Upper lobe of right lung (tissue), 1 donor: ENCODE measurements around the gene CAMKMT. TPM values are rescaled to one million over a fixed set of nuclear protein-coding genes. Genes with fewer than 3 reads are reported as not detected.

ENCODE experiments used
- ATAC-seq: fragments of 200-7000 bp; cut with Tn5 transposase; one replicate; pipeline ENCODE4 v1.9.1; 2020; ENCODE audit warnings: mild to moderate bottlenecking, moderate library complexity
- DNase-seq: peaks from one replicate; pipeline ENCODE4 v3.0.0-alpha.2; 2020
- H3K27ac ChIP-seq: fragments of 200-600 bp; one replicate; pipeline ENCODE4 v1.8.0; 2022
- H3K27me3 ChIP-seq: fragments of 200-600 bp; one replicate; pipeline ENCODE4 v1.8.0; 2022; ENCODE audit warnings: mild to moderate bottlenecking
- H3K36me3 ChIP-seq: fragments of 200-600 bp; one replicate; pipeline ENCODE4 v1.8.0; 2022
- H3K4me1 ChIP-seq: fragments of 200-600 bp; one replicate; pipeline ENCODE4 v1.8.0; 2022
- H3K4me3 ChIP-seq: fragments of 200-600 bp; one replicate; pipeline ENCODE4 v1.8.0; 2022; ENCODE audit warnings: mild to moderate bottlenecking
- H3K9me3 ChIP-seq: fragments of 200-600 bp; one replicate; pipeline ENCODE4 v1.8.0; 2022
- intact Hi-C: fragments of 100-400 bp; cut with DNase I; formaldehyde crosslinking; loops from one replicate; pipeline ENCODE4 v1.11.0; 2022
- long read RNA-seq: library from polyadenylated mRNA; unstranded; transcript quantifications from one replicate; pipeline ENCODE4 v2.0.0, GENCODE V29; 2021
- total RNA-seq: library from RNA; stranded (reverse); fragmentation: NEBNext Ultra II Directional; extraction: Animal tissue kit (Norgen Biotek cat#: 25700); gene quantifications from one replicate; pipeline ENCODE4 v1.2.1, GENCODE V29; 2021
- TF ChIP-seq, protein P1 (sequence below): fragments of 200-600 bp; IDR thresholded peaks from one replicate; pipeline ENCODE4 v1.8.0; 2022; ENCODE audit warnings: antibody characterized with exemption
- donor health status: DM: no; HTN: yes; CAD: no; lungs with severe emphysema.

Gene CAMKMT
- total RNA-seq = 10.5 TPM
- long read RNA-seq, partial matches to known transcripts = 0 of 6 reads
- long read RNA-seq, other reads (novel, unspliced or antisense) = 6 of 6 reads

DNA sequence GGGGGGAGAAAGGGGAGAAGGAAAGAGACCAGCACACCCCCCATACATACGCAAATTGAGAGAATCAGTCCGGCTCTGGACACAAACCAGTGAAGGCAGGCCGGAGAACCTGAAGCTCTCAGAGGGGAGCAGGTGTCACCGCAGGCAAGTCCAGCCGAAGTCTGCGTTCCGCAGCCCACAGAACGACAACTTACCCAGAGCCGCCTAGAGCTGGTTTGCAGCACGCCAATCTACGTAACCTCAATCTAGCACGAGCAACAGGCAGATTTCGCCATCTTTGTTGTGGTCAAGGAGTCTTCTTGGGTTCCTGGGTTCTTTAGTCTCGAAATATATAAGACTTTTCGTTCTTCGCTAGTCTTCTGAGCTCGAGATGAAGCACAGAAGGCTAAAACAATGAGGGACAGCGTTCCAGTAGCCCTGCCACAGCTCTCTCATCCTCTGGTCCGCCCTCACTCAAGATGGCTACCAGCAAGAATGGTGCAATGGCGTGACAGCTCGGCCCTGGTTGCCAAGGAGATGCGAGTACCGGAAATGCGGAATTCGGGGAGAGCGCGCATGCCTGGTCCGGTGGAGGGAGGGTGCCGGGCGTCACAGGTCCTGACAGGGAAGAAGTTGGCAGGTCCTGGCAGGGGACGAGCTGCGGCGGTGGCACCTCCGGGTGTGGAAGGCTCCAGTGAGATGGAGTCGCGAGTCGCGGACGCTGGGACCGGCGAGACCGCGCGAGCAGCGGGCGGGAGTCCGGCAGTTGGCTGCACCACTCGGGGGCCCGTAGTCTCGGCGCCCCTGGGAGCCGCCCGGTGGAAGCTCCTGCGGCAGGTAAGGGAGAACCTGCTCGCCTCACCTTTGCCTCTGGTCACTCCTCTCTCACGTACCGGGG, at the start of gene CAMKMT, which contains the start of gene PREPL:
CAMKMT (plus strand) TSS at position 618 of the 877 bp plus-strand sequence.
PREPL (minus strand) TSS at position 165 of the 877 bp plus-strand sequence. CDS start 15,152 bp downstream, outside the sequence.
- no peaks in the 10 kb centered on the region for H3K27me3 ChIP-seq
- ATAC-seq (peak; percentile 98), DNase-seq (peak; percentile 99)
- intact Hi-C loops = no loop called here
- TF ChIP-seq, protein P1, sequence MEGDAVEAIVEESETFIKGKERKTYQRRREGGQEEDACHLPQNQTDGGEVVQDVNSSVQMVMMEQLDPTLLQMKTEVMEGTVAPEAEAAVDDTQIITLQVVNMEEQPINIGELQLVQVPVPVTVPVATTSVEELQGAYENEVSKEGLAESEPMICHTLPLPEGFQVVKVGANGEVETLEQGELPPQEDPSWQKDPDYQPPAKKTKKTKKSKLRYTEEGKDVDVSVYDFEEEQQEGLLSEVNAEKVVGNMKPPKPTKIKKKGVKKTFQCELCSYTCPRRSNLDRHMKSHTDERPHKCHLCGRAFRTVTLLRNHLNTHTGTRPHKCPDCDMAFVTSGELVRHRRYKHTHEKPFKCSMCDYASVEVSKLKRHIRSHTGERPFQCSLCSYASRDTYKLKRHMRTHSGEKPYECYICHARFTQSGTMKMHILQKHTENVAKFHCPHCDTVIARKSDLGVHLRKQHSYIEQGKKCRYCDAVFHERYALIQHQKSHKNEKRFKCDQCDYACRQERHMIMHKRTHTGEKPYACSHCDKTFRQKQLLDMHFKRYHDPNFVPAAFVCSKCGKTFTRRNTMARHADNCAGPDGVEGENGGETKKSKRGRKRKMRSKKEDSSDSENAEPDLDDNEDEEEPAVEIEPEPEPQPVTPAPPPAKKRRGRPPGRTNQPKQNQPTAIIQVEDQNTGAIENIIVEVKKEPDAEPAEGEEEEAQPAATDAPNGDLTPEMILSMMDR = no peak
- peak within 1 kb of the TSS; percentile 81 for H3K4me3 ChIP-seq
- H3K9me3 ChIP-seq = no peaks in the 10 kb centered on the region
- H3K36me3 ChIP-seq = no peaks in the 10 kb centered on the region
- H3K4me1 ChIP-seq = peaks cover 25% of the 10 kb centered on the region
- H3K27ac ChIP-seq = peak within 1 kb of the TSS; percentile 100

DNA sequence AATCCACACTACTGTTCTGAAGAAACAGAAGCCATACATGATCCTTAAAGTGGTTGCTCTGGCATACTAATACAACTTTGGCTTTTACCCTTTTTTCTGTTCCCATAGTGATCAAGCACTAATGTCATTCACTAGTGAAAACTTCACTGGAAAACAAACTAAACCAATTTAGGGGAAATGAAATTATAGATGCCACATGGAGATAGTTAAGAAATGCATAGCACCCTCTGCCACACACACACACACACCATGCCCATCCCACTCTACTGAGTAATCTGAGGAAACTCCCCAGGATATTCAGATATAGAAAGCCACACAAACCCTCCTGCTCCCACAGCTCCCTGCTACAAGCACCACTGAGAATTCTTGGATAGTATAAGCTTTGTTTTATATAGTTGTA, 47.4 kb upstream of the CAMKMT start:
- no peak for DNase-seq
- TF ChIP-seq, protein P1 = no peak
- intact Hi-C loops = no loop called here
- Histone ChIP-seq H3K36me3 (peaks cover 34% of the 10 kb centered on the region), H3K27ac (no peak overlapping the region), H3K4me1 (no peaks in the 10 kb centered on the region), H3K9me3 (peaks cover 24% of the 10 kb centered on the region), H3K4me3 (no peak overlapping the region), H3K27me3 (no peaks in the 10 kb centered on the region)
- no peak for ATAC-seq

DNA sequence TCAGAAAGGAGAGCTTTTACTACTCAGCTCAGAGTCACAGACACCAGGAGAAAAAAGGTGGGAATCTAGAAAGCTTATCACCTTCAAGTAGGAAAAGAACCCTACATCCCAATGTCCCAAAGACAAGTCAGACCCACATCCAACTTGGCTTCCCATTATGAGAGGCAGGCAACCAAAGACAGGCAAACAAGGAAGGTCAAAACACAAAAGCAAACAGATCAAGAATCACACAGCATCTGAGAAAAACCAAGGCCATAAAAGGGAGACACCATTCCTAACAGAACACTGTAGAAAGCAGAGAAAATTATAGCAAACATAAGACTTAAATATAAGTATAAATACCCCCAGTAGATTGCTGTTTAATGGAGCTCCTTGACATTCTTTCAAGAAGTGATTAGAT, 45.8 kb upstream of the CAMKMT start:
- Histone ChIP-seq H3K36me3 (peaks cover 50% of the 10 kb centered on the region), H3K27me3 (no peaks in the 10 kb centered on the region)

DNA sequence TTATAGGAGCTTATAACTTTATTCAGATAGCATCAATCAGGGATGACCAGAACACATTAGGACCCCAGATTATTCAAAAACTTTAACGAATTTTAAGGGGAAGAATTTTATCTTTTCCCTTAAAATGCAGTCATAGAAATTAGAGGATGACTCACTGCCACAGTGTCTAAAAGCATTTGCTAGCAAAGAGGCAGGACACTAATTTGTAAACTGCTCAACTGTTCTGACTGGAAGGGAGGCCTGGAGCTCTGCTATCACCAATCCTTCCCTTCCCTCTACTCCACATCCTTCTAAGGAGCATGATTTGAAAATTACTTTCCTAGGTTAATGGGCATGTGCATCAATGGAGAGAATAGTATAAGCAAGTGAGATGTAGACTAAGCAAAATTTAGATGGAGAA, 40.9 kb upstream of the CAMKMT start:
- Histone ChIP-seq H3K36me3 (peaks cover 72% of the 10 kb centered on the region), H3K27ac (no peak overlapping the region), H3K9me3 (no peaks in the 10 kb centered on the region), H3K4me1 (no peaks in the 10 kb centered on the region), H3K27me3 (no peaks in the 10 kb centered on the region), H3K4me3 (no peak overlapping the region)
- TF ChIP-seq, protein P1 = no peak
- intact Hi-C loops = no loop called here
- DNase-seq (no peak), ATAC-seq (no peak)

More for the DNA sequence above, 45.8 kb upstream of the CAMKMT start:
- TF ChIP-seq, protein P1 = no peak
- no peak for DNase-seq
- Histone ChIP-seq H3K9me3 (peaks cover 8% of the 10 kb centered on the region), H3K4me3 (no peak overlapping the region), H3K27ac (no peak overlapping the region), H3K4me1 (no peaks in the 10 kb centered on the region)
- intact Hi-C loops = no loop called here
- no peak for ATAC-seq

DNA sequence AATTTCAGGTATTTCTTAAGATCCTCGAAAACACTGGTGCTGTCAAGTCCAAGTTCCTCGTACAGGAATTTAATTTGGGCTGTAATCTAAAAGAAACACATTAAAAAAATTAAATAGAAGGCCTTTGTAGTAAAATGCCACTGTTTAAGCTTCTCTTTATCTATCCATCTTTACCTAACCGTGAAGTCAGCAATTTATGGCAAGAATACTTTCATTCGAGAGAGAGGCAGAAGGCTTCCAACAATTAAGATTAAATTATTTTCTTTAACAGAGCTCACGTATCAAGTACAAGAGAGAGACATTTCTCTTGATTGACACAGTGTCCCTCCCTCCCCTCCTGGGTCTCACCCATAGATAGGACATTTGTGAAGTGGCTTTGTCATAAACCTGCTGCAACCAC, 40.4 kb upstream of the CAMKMT start:
- peaks cover 77% of the 10 kb centered on the region for H3K36me3 ChIP-seq

More for the DNA sequence above, 40.4 kb upstream of the CAMKMT start:
- H3K4me1 ChIP-seq = no peaks in the 10 kb centered on the region
- TF ChIP-seq, protein P1 = no peak
- DNase-seq = no peak
- H3K27me3 ChIP-seq = no peaks in the 10 kb centered on the region
- H3K9me3 ChIP-seq = no peaks in the 10 kb centered on the region
- no peak overlapping the region for H3K27ac ChIP-seq
- no peak for ATAC-seq
- intact Hi-C loops = no loop called here
- H3K4me3 ChIP-seq = no peak overlapping the region
